HG03442 (cell line): ENCODE measurements around the gene HMGB3.

ENCODE experiments used
- ATAC-seq: cut with Tn5 transposase; IDR thresholded peaks from one replicate; pipeline ENCODE4 v1.9.1; 2021; ENCODE audit warnings: mild to moderate bottlenecking, moderate library complexity; ENCODE audit not compliant: unreplicated experiment

Gene HMGB3

DNA sequence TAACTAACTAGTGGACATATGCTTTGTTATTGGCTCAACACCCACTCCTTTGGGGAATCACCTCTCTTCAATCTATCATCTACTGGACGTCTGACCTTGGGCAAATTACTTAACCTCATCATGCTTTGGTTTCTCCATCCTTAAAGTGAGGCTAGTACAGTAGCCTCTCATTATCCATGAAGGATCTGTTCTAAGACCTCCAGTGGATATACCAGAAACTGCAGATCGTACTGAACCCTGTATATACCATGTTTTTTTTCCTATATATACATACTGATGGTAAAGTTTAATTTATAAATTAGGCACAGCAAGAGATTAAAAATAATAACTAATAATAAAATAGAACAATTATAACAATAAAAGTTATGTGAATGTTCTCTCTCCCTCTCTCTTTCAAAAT, 56.2 kb downstream of the HMGB3 start:
- no peak for ATAC-seq
